Tibial artery (tissue), 4 donors: ENCODE results near the gene RASSF4.
"Not testable (repeated sequence)": the region's sequence is repeated elsewhere in the genome, so short reads cannot be mapped to it uniquely, and the experiment has no call there.

ENCODE experiments used
- DNase-seq, 2 donors: peaks; one replicate each; pipeline ENCODE4 v3.0.0-alpha.2; 2019
- H3K27ac ChIP-seq, 2 donors: fragments of 200-600 bp; sonication (generic) in 1 of 2; 1 replicate in 1 of 2; 2 replicates in 1 of 2; pipeline ENCODE4 v1.5.1; 2018 to 2019; ENCODE audit warnings: mild to moderate bottlenecking in 1 of 2
- H3K27me3 ChIP-seq, 2 donors: fragments of 200-600 bp; sonication (generic) in 1 of 2; one replicate each; pipeline versions ENCODE4 v1.5.1 to v1.6.0; 2016 to 2019
- H3K36me3 ChIP-seq, 3 donors: fragments of 200-600 bp; sonication (generic) in 2 of 3; one replicate each; pipeline ENCODE4 v1.5.1; 2016 to 2019; ENCODE audit warnings: mild to moderate bottlenecking in 2 of 3
- H3K4me1 ChIP-seq, 4 donors: fragments of 200-600 bp; sonication (generic) in 2 of 4; 1 replicate in 3 of 4; 2 replicates in 1 of 4; pipeline ENCODE4 v1.5.1; 2016 to 2019
- H3K4me3 ChIP-seq, 2 donors: fragments of 200-600 bp; sonication (generic) in 1 of 2; 1 replicate in 1 of 2; 2 replicates in 1 of 2; pipeline ENCODE4 v1.5.1; 2018 to 2019; ENCODE audit warnings: mild to moderate bottlenecking in 2 of 2
- H3K9me3 ChIP-seq, 3 donors: fragments of 200-600 bp; sonication (generic) in 1 of 3; one replicate each; pipeline ENCODE4 v1.5.1; 2016 to 2019
- intact Hi-C: fragments of 100-400 bp; cut with DNase I; formaldehyde crosslinking; loops from one replicate; pipeline ENCODE4 v1.15.0; 2023; ENCODE audit warnings: low total_unique reads
- TF ChIP-seq, protein P1 (sequence below), 2 experiments: fragments of 200-600 bp in 1 of 2; fragments of 450-650 bp in 1 of 2; IDR thresholded peaks; one replicate each; pipeline ENCODE4 v1.5.1; 2017 to 2019; ENCODE audit warnings: antibody characterized with exemption in 2 of 2, mild to moderate bottlenecking in 1 of 2, moderate library complexity in 1 of 2

RASSF4 gene

GRCh38 chr10:45005284-45005683 is 45.7 kb downstream of the RASSF4 start:
- Histone ChIP-seq H3K27ac (no peak overlapping the region), H3K36me3 (peaks cover 0 to 22% (median 14%) of the 10 kb centered on the region in 3 donors), H3K4me1 (peaks cover 0 to 16% (median 11%) of the 10 kb centered on the region in 4 donors), H3K4me3 (no peak overlapping the region), H3K9me3 (no peaks in the 10 kb centered on the region), H3K27me3 (no peaks in the 10 kb centered on the region)
- DNase-seq = no peak
- intact Hi-C loops = no loop called here
- TF ChIP-seq, protein P1, sequence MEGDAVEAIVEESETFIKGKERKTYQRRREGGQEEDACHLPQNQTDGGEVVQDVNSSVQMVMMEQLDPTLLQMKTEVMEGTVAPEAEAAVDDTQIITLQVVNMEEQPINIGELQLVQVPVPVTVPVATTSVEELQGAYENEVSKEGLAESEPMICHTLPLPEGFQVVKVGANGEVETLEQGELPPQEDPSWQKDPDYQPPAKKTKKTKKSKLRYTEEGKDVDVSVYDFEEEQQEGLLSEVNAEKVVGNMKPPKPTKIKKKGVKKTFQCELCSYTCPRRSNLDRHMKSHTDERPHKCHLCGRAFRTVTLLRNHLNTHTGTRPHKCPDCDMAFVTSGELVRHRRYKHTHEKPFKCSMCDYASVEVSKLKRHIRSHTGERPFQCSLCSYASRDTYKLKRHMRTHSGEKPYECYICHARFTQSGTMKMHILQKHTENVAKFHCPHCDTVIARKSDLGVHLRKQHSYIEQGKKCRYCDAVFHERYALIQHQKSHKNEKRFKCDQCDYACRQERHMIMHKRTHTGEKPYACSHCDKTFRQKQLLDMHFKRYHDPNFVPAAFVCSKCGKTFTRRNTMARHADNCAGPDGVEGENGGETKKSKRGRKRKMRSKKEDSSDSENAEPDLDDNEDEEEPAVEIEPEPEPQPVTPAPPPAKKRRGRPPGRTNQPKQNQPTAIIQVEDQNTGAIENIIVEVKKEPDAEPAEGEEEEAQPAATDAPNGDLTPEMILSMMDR (IDR thresholded peaks at IDR 0.05) = no peak

- no peaks in the 10 kb centered on the region for H3K9me3 ChIP-seq
- intact Hi-C loops = no loop called here
- peaks cover 0 to 22% (median 14%) of the 10 kb centered on the region in 3 donors for H3K36me3 ChIP-seq
- H3K4me1 ChIP-seq = peaks cover 0 to 13% (median 6%) of the 10 kb centered on the region in 4 donors
- H3K27ac ChIP-seq = no peak overlapping the region
- H3K27me3 ChIP-seq = no peaks in the 10 kb centered on the region
- no peak for DNase-seq
- TF ChIP-seq, protein P1 (IDR thresholded peaks at IDR 0.05) = no peak
- H3K4me3 ChIP-seq = no peak overlapping the region
Measured at GRCh38 chr10:45006276-45007030, 46.9 kb downstream of the RASSF4 start.

- intact Hi-C loops = no loop called here
- no peak overlapping the region for H3K4me3 ChIP-seq
- no peak for DNase-seq
Measured at GRCh38 chr10:45008524-45009161, 49.0 kb downstream of the RASSF4 start.

DNA sequence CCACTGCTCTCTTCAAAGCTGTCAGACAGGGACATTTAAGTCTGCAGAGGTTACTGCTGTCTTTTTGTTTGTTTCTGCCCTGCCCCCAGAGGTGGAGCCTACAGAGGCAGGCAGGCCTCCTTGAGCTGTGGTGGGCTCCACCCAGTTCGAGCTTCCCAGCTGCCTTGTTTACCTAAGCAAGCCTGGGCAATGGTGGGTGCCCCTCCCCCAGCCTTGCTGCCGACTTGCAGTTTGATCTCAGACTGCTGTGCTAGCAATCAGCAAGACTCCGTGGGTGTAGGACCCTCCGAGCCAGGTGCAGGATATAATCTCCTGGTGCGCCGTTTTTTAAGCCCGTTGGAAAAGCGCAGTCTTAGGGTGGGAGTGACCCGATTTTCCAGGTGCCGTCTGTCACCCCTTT is 55.0 kb downstream of the RASSF4 start:
- DNase-seq, H3K36me3 ChIP-seq, intact Hi-C loops, H3K4me1 ChIP-seq, H3K9me3 ChIP-seq, H3K4me3 ChIP-seq, H3K27ac ChIP-seq, H3K27me3 ChIP-seq: not testable (repeated sequence)

More at GRCh38 chr10:45008524-45009161, 49.0 kb downstream of the RASSF4 start:
- H3K27ac ChIP-seq = no peak overlapping the region
- no peaks in the 10 kb centered on the region for H3K4me1 ChIP-seq
- no peaks in the 10 kb centered on the region for H3K27me3 ChIP-seq
- H3K36me3 ChIP-seq = peaks cover 0 to 17% (median 12%) of the 10 kb centered on the region in 3 donors
- no peaks in the 10 kb centered on the region for H3K9me3 ChIP-seq
- TF ChIP-seq, protein P1 (IDR thresholded peaks at IDR 0.05) = peak; percentile 74 to 78

GRCh38 chr10:45015590-45015989 is 56.0 kb downstream of the RASSF4 start:
- H3K27me3 ChIP-seq = no peaks in the 10 kb centered on the region
- no peaks in the 10 kb centered on the region for H3K9me3 ChIP-seq
- intact Hi-C loops = no loop called here
- H3K36me3 ChIP-seq = no peaks in the 10 kb centered on the region
- H3K4me1 ChIP-seq = no peaks in the 10 kb centered on the region
- H3K27ac ChIP-seq = no peak overlapping the region
- TF ChIP-seq, protein P1 (IDR thresholded peaks at IDR 0.05) = no peak
- no peak overlapping the region for H3K4me3 ChIP-seq
- DNase-seq = no peak

GRCh38 chr10:45023426-45023825 is 63.8 kb downstream of the RASSF4 start:
- no peaks in the 10 kb centered on the region for H3K27me3 ChIP-seq
- no peak for DNase-seq
- intact Hi-C loops = no loop called here
- H3K27ac ChIP-seq = no peak overlapping the region
- no peaks in the 10 kb centered on the region for H3K4me1 ChIP-seq
- TF ChIP-seq, protein P1 (IDR thresholded peaks at IDR 0.05) = no peak
- H3K4me3 ChIP-seq = no peak overlapping the region
- no peaks in the 10 kb centered on the region for H3K36me3 ChIP-seq
- no peaks in the 10 kb centered on the region for H3K9me3 ChIP-seq
